Left lung (tissue), 10 donors: ENCODE results near the gene TC2N. TPM values are rescaled to one million over a fixed set of nuclear protein-coding genes. Genes with fewer than 3 reads are reported as not detected.

Source experiments
- ATAC-seq: fragments of 200-7000 bp; cut with Tn5 transposase; one replicate; pipeline ENCODE4 v1.9.1; 2020; ENCODE audit warnings: moderate library complexity
- DNase-seq, 4 donors: peaks; one replicate each; pipeline ENCODE4 v3.0.0-alpha.2; 2013 to 2020
- H3K27ac ChIP-seq, 2 donors: fragments of 200-600 bp; sonication (generic) in 1 of 2; one replicate each; pipeline versions ENCODE4 v1.5.0 to v1.8.0; 2020 to 2021
- H3K27me3 ChIP-seq, 2 donors: fragments of 200-600 bp; sonication (generic) in 1 of 2; one replicate each; pipeline versions ENCODE4 v1.5.0 to v1.8.0; 2020 to 2021
- H3K36me3 ChIP-seq, 2 donors: fragments of 200-600 bp; sonication (generic) in 1 of 2; one replicate each; pipeline versions ENCODE4 v1.5.0 to v1.8.0; 2020 to 2021
- H3K4me1 ChIP-seq, 2 donors: fragments of 200-600 bp; one replicate each; pipeline ENCODE4 v1.8.0; 2021
- H3K4me3 ChIP-seq, 2 donors: fragments of 200-600 bp; sonication (generic) in 1 of 2; one replicate each; pipeline versions ENCODE4 v1.5.0 to v1.8.0; 2020 to 2021; ENCODE audit warnings: mild to moderate bottlenecking in 1 of 2
- H3K9me3 ChIP-seq, 2 donors: fragments of 200-600 bp; sonication (generic) in 1 of 2; one replicate each; pipeline versions ENCODE4 v1.5.0 to v1.8.0; 2020 to 2021
- intact Hi-C, 2 donors: fragments of 100-400 bp; cut with DNase I; formaldehyde crosslinking; loops; one replicate each; pipeline versions ENCODE4 v1.11.2 to v1.14.2; 2022
- polyA plus RNA-seq, 6 donors: library from polyadenylated mRNA; unstranded; fragments of 120-200 nt; gene quantifications; one replicate each; pipeline ENCODE4 v1.2.1, GENCODE V29; 2013; ENCODE audit not compliant: insufficient read length in 6 of 6
- total RNA-seq, 2 donors: library from RNA; stranded (reverse); fragmentation: NEBNext Ultra II Directional; extraction: Animal tissue kit (Norgen Biotek cat#: 25700); gene quantifications; one replicate each; pipeline ENCODE4 v1.2.1, GENCODE V29; 2021
- TF ChIP-seq, protein P1 (sequence below), 2 donors: fragments of 200-600 bp; sonication (generic) in 1 of 2; IDR thresholded peaks; one replicate each; pipeline versions ENCODE4 v1.5.0 to v1.8.0; 2021; ENCODE audit warnings: antibody characterized with exemption in 2 of 2
- donor health status: DM: no; HTN: yes; CAD: no.
- donor health status: DM: no; HTN: no; CAD: no.

The TC2N gene
- total and polyA plus RNA-seq, 8 donors = 20.3 to 58.1 (median 29.7) TPM

DNA sequence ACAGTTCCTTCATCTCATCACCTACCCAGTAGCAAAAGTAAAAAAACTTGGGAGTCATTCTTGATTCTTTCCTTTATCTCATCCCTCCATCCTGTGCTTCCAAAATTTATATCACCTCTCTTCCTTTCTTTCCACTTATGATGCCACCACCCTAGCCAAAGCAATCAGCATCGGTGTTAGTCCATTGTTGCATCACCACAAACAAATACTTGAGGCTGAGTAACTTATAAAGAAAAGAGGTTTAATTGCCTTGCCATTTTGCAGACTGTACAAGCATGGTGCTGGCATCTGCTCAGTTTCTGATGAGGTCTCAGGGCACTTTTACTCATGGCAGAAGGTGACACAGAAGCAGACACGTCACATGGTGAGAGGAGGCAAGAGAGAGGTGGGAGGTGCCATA, 115.6 kb downstream of the TC2N start:
- DNase-seq (no peak), ATAC-seq (no peak)
- Histone ChIP-seq H3K36me3 (no peaks in the 10 kb centered on the region), H3K27me3 (no peaks in the 10 kb centered on the region), H3K4me3 (no peak overlapping the region), H3K4me1 (peaks cover 0 to 5% of the 10 kb centered on the region in 2 donors), H3K9me3 (no peaks in the 10 kb centered on the region), H3K27ac (no peak overlapping the region)
- TF ChIP-seq, protein P1, sequence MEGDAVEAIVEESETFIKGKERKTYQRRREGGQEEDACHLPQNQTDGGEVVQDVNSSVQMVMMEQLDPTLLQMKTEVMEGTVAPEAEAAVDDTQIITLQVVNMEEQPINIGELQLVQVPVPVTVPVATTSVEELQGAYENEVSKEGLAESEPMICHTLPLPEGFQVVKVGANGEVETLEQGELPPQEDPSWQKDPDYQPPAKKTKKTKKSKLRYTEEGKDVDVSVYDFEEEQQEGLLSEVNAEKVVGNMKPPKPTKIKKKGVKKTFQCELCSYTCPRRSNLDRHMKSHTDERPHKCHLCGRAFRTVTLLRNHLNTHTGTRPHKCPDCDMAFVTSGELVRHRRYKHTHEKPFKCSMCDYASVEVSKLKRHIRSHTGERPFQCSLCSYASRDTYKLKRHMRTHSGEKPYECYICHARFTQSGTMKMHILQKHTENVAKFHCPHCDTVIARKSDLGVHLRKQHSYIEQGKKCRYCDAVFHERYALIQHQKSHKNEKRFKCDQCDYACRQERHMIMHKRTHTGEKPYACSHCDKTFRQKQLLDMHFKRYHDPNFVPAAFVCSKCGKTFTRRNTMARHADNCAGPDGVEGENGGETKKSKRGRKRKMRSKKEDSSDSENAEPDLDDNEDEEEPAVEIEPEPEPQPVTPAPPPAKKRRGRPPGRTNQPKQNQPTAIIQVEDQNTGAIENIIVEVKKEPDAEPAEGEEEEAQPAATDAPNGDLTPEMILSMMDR (IDR thresholded peaks at IDR 0.05) = no peak
- intact Hi-C loops = no loop called here

DNA sequence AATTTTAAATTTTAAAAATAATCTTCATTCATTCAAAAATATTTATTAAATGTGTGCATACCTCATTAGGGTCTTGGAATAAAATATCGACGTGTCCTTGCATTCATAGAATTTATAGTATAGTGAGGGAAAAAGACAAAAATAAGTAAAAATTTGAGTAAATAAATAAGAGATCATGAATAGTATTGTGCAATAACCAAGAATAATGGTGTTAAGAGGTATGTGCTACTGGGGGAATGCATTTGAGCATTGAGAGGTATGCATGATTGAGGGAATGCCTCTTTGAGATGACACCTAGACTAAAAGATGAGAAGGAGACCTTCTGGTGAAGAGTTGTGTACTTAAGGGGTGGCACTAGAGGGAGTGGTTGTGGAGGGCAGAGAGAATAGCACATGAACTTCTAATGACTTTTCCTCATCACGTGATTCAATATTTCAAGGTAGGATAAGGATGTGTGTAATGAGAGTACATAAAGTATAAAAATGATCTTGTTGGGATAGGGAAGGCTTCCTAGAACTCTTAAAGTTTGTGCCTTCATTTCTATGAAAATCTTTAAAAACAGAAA, 116.6 kb downstream of the TC2N start:
- Histone ChIP-seq H3K27me3 (no peaks in the 10 kb centered on the region), H3K9me3 (no peaks in the 10 kb centered on the region), H3K4me3 (no peak overlapping the region), H3K27ac (no peak overlapping the region), H3K4me1 (peaks cover 0 to 5% of the 10 kb centered on the region in 2 donors), H3K36me3 (no peaks in the 10 kb centered on the region)
- DNase-seq (no peak), ATAC-seq (no peak)
- intact Hi-C loops = no loop called here
- TF ChIP-seq, protein P1 (IDR thresholded peaks at IDR 0.05) = no peak

DNA sequence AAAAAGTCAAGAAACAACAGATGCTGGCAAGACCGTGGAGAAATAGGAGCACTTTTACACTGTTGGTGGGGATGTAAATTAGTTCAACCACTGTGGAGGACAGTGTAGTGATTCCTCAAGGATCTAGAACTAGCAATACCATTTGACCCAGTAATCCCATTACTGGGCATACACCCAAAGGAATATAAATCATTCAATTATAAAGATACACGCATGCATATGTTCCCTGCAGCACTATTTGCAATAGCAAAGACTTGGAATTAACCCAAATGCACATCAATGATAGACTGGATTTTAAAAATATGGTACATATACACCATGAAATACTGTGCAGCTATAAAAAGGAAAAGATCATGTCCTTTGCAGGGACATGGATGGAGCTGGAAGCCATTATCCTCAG, 117.5 kb downstream of the TC2N start:
- Histone ChIP-seq H3K4me3 (no peak overlapping the region), H3K27ac (no peak overlapping the region), H3K9me3 (no peaks in the 10 kb centered on the region), H3K36me3 (no peaks in the 10 kb centered on the region), H3K4me1 (peaks cover 0 to 5% of the 10 kb centered on the region in 2 donors), H3K27me3 (no peaks in the 10 kb centered on the region)
- intact Hi-C loops = no loop called here
- TF ChIP-seq, protein P1 (IDR thresholded peaks at IDR 0.05) = no peak
- DNase-seq = no peak
- no peak for ATAC-seq

DNA sequence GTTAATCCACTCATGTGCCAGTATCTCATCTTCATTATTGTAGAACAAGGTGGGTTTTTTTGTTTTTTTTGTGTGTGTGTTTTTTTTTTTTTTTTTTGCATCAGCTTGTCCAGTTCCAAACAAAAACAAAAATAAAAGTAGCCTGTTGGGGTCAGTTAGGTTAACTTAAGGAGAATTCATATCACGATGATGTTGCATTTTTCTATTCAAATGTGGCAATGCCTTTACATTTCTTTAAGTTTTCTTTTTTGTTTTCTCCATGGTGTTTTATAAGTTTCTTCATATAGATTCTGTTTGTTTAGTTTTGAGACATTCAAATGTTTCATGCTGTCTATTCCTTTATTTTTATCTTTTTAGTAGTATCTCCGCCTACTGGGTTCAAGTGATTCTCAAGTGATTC, 119.3 kb downstream of the TC2N start:
- intact Hi-C loops = no loop called here
- Histone ChIP-seq H3K4me1 (no peaks in the 10 kb centered on the region), H3K27ac (no peak overlapping the region), H3K4me3 (no peak overlapping the region), H3K9me3 (no peaks in the 10 kb centered on the region), H3K27me3 (no peaks in the 10 kb centered on the region), H3K36me3 (no peaks in the 10 kb centered on the region)
- no peak for ATAC-seq
- TF ChIP-seq, protein P1 (IDR thresholded peaks at IDR 0.05) = no peak
- DNase-seq = no peak

DNA sequence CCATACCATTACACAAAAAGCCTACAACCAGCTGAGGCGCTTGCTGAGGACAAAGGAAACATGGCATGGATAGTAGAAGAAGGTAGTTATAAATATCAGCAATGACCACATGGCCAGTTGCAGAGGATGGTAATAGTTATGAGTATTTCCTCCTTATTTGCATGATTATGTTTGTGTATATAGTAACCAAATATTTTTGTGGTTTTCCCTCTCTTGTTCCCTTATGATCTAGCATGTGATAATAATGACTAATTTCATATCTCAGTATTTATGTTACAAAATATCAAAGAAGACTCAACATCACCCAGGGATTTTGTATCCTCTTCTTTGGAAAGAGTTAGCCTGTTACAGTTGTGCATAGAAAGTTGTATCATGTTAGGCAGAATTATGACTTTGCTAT, 122.0 kb downstream of the TC2N start:
- Histone ChIP-seq H3K36me3 (no peaks in the 10 kb centered on the region), H3K4me1 (no peaks in the 10 kb centered on the region), H3K27ac (no peak overlapping the region), H3K27me3 (no peaks in the 10 kb centered on the region), H3K9me3 (no peaks in the 10 kb centered on the region), H3K4me3 (no peak overlapping the region)
- TF ChIP-seq, protein P1 (IDR thresholded peaks at IDR 0.05) = no peak
- DNase-seq (no peak), ATAC-seq (no peak)
- intact Hi-C loops = no loop called here
